HEK293T (cell line): ENCODE results near the gene MRPL41.
"Not testable (repeated sequence)": the region's sequence is repeated elsewhere in the genome, so short reads cannot be mapped to it uniquely, and the experiment has no call there.

ENCODE experiments used
- CTCF ChIA-PET: fragments of 350-600 bp; formaldehyde crosslinking; extraction: SDS; loops from one replicate; lab custom pipeline; 2021; ENCODE audit warnings: antibody characterized with exemption, inconsistent platforms; lab: Yijun Ruan, JAX
- POLR2A ChIA-PET: fragments of 350-600 bp; formaldehyde crosslinking; extraction: SDS; loops from one replicate; lab custom pipeline; 2020; ENCODE audit warnings: antibody characterized with exemption, inconsistent platforms; lab: Yijun Ruan, JAX
- DNase-seq: peaks from one replicate; pipeline ENCODE4 v3.0.0; 2012; ENCODE audit warnings: mixed read lengths; ENCODE audit errors: extremely low spot score
- ARNT ChIP-seq: fragments of 450-650 bp; IDR thresholded peaks from 2 replicates; pipeline ENCODE4 v1.6.1; 2017; ENCODE audit warnings: mild to moderate bottlenecking
- BHLHE40 ChIP-seq: fragments of 450-650 bp; IDR thresholded peaks from 2 replicates; pipeline ENCODE4 v1.6.1; 2016; ENCODE audit warnings: mild to moderate bottlenecking, moderate library complexity, borderline replicate concordance
- CTBP1 ChIP-seq: fragments of 450-650 bp; IDR thresholded peaks from 2 replicates; pipeline ENCODE4 v1.6.1; 2016; ENCODE audit warnings: borderline replicate concordance
- ELF4 ChIP-seq: fragments of 450-650 bp; IDR thresholded peaks from 2 replicates; pipeline ENCODE4 v1.6.1; 2017; ENCODE audit warnings: antibody characterized with exemption
- FOXA1 ChIP-seq: fragments of 450-650 bp; IDR thresholded peaks from 2 replicates; pipeline ENCODE4 v1.6.1; 2016; ENCODE audit warnings: mild to moderate bottlenecking
- FOXK2 ChIP-seq: fragments of 450-650 bp; IDR thresholded peaks from 2 replicates; pipeline ENCODE4 v1.6.1; 2016; ENCODE audit warnings: mild to moderate bottlenecking
- FOXM1 ChIP-seq: fragments of 450-650 bp; IDR thresholded peaks from 2 replicates; pipeline ENCODE4 v1.6.1; 2017; ENCODE audit warnings: mild to moderate bottlenecking, borderline replicate concordance
- HDGF ChIP-seq: fragments of 450-650 bp; IDR thresholded peaks from 2 replicates; pipeline ENCODE4 v1.6.1; 2017; ENCODE audit warnings: antibody characterized with exemption, borderline replicate concordance
- L3MBTL2 ChIP-seq: fragments of 450-650 bp; conservative IDR thresholded peaks from 2 replicates; pipeline ENCODE4 v1.6.1; 2016; ENCODE audit warnings: mild to moderate bottlenecking
- LEF1 ChIP-seq: fragments of 450-650 bp; IDR thresholded peaks from 2 replicates; pipeline ENCODE4 v1.6.1; 2017; ENCODE audit warnings: mild to moderate bottlenecking, borderline replicate concordance
- NFRKB ChIP-seq: fragments of 450-650 bp; IDR thresholded peaks from 2 replicates; pipeline ENCODE4 v1.6.1; 2016; ENCODE audit warnings: mild to moderate bottlenecking, moderate library complexity
- SP1 ChIP-seq: fragments of 450-650 bp; IDR thresholded peaks from 2 replicates; pipeline ENCODE4 v1.6.1; 2017
- SUZ12 ChIP-seq: fragments of 450-650 bp; IDR thresholded peaks from 2 replicates; pipeline ENCODE4 v1.6.1; 2016; ENCODE audit warnings: mild to moderate bottlenecking
- TARDBP ChIP-seq: fragments of 450-650 bp; IDR thresholded peaks from 2 replicates; pipeline ENCODE4 v1.6.1; 2016
- ZNF384 ChIP-seq: fragments of 450-650 bp; IDR thresholded peaks from 2 replicates; pipeline ENCODE4 v1.6.1; 2016
- TF ChIP-seq, protein P1 (sequence below): fragments of 450-650 bp; IDR thresholded peaks from 2 replicates; pipeline ENCODE4 v1.6.1; 2016

MRPL41 gene

GRCh38 chr9:137554349-137554748, 2.7 kb downstream of the MRPL41 start:
- ChIA-PET POLR2A (interaction anchor here (0.9 kb wide), 1 partner anchor 36 kb away, joined by 4 read pairs; the partner anchor contains the start of gene ZMYND19), CTCF (no interaction called here)
- TF ChIP-seq FOXK2 = no peak
- TF ChIP-seq L3MBTL2 = no peak
- TF ChIP-seq HDGF = no peak
- no peak for TF ChIP-seq NFRKB
- TF ChIP-seq SP1 = no peak
- TF ChIP-seq FOXA1 = no peak
- no peak for TF ChIP-seq LEF1
- TF ChIP-seq ZNF384 = no peak
- TF ChIP-seq ARNT = no peak
- no peak for TF ChIP-seq TARDBP
- no peak for TF ChIP-seq CTBP1
- TF ChIP-seq FOXM1 = no peak
- TF ChIP-seq SUZ12 = no peak
- no peak for TF ChIP-seq ELF4
- TF ChIP-seq BHLHE40 = no peak
- no peak for DNase-seq

DNA sequence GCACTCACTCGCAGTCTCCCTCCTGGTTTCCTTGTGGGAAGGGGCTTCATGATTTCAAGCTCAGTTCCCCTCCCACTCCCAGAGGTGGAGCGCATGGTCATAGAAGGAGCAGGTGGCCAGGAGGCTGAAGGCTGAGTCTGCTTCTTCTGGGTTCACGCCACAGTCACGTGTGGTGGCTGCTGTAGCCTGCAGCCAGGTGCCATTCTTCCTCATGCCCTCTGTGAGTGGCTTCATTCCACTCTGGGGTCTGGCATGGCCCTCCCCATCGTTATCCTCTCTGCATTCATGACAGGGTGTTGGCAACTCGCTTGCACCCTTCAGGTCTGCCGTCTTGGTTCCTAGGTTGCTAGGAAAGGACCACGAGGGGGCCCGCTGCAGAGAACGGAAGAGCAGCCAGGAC, 3.5 kb downstream of the MRPL41 start:
- CTCF ChIA-PET = no interaction called here
- DNase-seq = no peak
- POLR2A ChIA-PET = no interaction called here
- TF ChIP-seq SP1 = no peak
- TF ChIP-seq HDGF = no peak
- TF ChIP-seq, protein P1, sequence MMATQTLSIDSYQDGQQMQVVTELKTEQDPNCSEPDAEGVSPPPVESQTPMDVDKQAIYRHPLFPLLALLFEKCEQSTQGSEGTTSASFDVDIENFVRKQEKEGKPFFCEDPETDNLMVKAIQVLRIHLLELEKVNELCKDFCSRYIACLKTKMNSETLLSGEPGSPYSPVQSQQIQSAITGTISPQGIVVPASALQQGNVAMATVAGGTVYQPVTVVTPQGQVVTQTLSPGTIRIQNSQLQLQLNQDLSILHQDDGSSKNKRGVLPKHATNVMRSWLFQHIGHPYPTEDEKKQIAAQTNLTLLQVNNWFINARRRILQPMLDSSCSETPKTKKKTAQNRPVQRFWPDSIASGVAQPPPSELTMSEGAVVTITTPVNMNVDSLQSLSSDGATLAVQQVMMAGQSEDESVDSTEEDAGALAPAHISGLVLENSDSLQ = no peak
- no peak for TF ChIP-seq FOXK2
- no peak for TF ChIP-seq FOXA1
- TF ChIP-seq NFRKB = no peak
- TF ChIP-seq CTBP1 = no peak
- TF ChIP-seq FOXM1 = no peak
- TF ChIP-seq ARNT = no peak
- no peak for TF ChIP-seq LEF1
- TF ChIP-seq BHLHE40 = no peak
- no peak for TF ChIP-seq L3MBTL2
- TF ChIP-seq SUZ12 = no peak
- no peak for TF ChIP-seq ELF4
- TF ChIP-seq ZNF384 = no peak
- TF ChIP-seq TARDBP = no peak

DNA sequence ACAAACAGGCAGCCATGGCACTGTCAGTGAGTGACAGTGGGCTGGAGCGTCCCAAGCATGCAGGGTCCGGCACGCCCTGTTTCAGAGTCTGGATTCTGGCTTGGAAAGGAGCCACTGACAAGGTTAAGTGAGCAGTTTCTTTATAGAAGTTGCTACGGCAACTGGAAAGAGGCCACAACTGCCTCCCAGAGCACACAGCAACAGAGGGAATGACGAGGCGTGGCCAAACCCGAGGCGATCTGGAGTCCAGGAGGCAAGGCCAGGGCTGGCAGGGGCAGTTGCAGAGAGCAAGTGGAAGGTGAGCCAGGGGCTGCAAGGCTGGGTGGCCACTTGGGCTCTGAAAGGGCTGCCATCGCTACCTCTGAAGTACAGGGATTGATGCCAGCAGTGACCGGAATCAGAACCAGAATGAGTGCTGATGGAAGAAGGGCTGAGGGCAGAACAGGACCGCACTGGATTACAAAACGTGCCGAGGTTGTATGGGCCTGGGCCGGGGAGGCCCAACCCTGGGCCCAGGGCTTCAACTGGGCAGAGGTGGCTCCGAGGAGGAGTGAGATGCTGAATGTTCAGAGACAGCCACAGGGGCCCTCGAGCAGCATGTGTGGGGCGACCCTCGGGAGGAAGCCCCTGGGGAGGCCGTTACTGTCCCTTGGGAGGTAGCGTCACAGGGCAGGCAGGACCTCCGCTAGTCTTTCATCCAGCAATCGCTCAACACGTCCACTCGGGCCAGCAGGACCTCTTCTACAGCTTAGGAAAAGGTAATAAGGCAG, 4.6 kb downstream of the MRPL41 start:
- POLR2A ChIA-PET = no interaction called here
- DNase-seq = no peak
- TF ChIP-seq FOXM1 (no peak), ZNF384 (no peak), SUZ12 (no peak), BHLHE40 (no peak), FOXK2 (no peak), CTBP1 (no peak), ELF4 (no peak), NFRKB (no peak), ARNT (no peak), LEF1 (no peak), L3MBTL2 (no peak)
- TF ChIP-seq, protein P1 = no peak
- CTCF ChIA-PET = no interaction called here

- POLR2A ChIA-PET = no interaction called here
- DNase-seq = no peak
- no peak for TF ChIP-seq ZNF384
- no peak for TF ChIP-seq TARDBP
- TF ChIP-seq ELF4 = no peak
- TF ChIP-seq FOXA1 = no peak
- TF ChIP-seq ARNT = no peak
- TF ChIP-seq BHLHE40 = no peak
- no peak for TF ChIP-seq L3MBTL2
- CTCF ChIA-PET = no interaction called here
These were observed 6.4 kb downstream of the MRPL41 start for GRCh38 chr9:137558127-137558526.

DNA sequence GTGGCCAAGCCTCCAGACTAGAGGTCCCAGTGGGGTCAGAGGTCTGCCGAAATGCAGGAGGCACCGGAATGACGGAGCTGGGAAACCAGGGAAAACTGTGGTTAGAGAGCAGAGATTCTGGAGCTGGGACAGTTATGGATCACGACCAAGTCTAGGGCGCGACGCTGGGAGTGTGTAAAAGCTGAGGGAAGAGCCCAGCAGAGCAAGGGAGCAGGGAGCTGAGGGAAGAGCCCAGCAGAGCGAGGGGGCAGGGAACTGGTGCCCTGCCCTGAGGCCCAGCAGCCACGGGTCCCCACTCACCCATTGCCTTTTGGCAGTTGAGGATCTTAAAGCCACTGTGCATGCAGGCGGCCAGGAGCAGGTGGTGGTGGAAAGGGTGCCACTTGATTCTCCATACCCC, 12.5 kb downstream of the MRPL41 start:
- CTCF ChIA-PET = interaction anchor here (0.9 kb wide), 1 partner anchor 12 kb away, joined by 3 read pairs; the partner anchor contains the start of gene MRPL41
- POLR2A ChIA-PET = no interaction called here
- DNase-seq = no peak
- TF ChIP-seq L3MBTL2 = no peak
- TF ChIP-seq TARDBP = no peak
- no peak for TF ChIP-seq SUZ12
- TF ChIP-seq ELF4 = no peak
- TF ChIP-seq FOXA1 = no peak
- TF ChIP-seq CTBP1 = no peak
- no peak for TF ChIP-seq ZNF384
- no peak for TF ChIP-seq SP1

GRCh38 chr9:137564817-137565411, 13.2 kb downstream of the MRPL41 start:
- ChIA-PET CTCF (interaction anchor here (0.9 kb wide), 1 partner anchor 13 kb away, joined by 3 read pairs; the partner anchor contains the start of gene MRPL41), POLR2A (no interaction called here)
- no peak for TF ChIP-seq HDGF
- no peak for TF ChIP-seq SUZ12
- TF ChIP-seq L3MBTL2 = no peak
- no peak for TF ChIP-seq LEF1
- no peak for TF ChIP-seq FOXK2
- no peak for TF ChIP-seq NFRKB
- TF ChIP-seq SP1 = no peak
- TF ChIP-seq FOXA1 = no peak
- TF ChIP-seq ARNT = no peak
- TF ChIP-seq, protein P1 = no peak
- TF ChIP-seq TARDBP = no peak
- no peak for TF ChIP-seq CTBP1
- no peak for TF ChIP-seq BHLHE40
- TF ChIP-seq FOXM1 = no peak
- no peak for TF ChIP-seq ZNF384
- no peak for TF ChIP-seq ELF4
- no peak for DNase-seq

- POLR2A ChIA-PET, CTCF ChIA-PET, DNase-seq: not testable (repeated sequence)
These were observed 16.8 kb downstream of the MRPL41 start for GRCh38 chr9:137568445-137568844.
